Measurements from ENCODE around the gene NSRP1. TPM values are rescaled to one million over a fixed set of nuclear protein-coding genes. Genes with fewer than 3 reads are reported as not detected.

The NSRP1 gene
- total and polyA plus RNA-seq, 2 of the 13 experiments (the other 11 are each of a cell fraction or from before 2014, with no cell fraction given), result 7.0 to 14.3 TPM

GRCh38 chr17:30104575-30105339 is 11.9 kb upstream of the NSRP1 start (continued):
- TF ChIP-seq TRIM22 (IDR thresholded peaks at IDR 0.05), result no peak
- TF ChIP-seq ZNF253 (CRISPR knock-in tag; IDR thresholded peaks at IDR 0.05; ENCODE audit: borderline replicate concordance), result no peak
- TF ChIP-seq ZNF589 (CRISPR knock-in tag; conservative IDR thresholded peaks at IDR 0.05), result no peak
- TF ChIP-seq REPIN1 (CRISPR knock-in tag; IDR thresholded peaks at IDR 0.05; ENCODE audit: borderline replicate concordance, low read depth), result peak; percentile 61; the same call in 1 of the 2 replicates
- TF ChIP-seq ARID4A (CRISPR knock-in tag; IDR thresholded peaks at IDR 0.05; ENCODE audit: borderline replicate concordance), result peak; percentile 74; the same call in 1 of the 2 replicates
- TF ChIP-seq RARA (CRISPR knock-in tag; IDR thresholded peaks at IDR 0.05), result peak; percentile 55; the same call in 1 of the 2 replicates
- TF ChIP-seq SMARCE1 (IDR thresholded peaks at IDR 0.05; ENCODE audit: borderline replicate concordance), result no peak
- TF ChIP-seq ZNF547 (CRISPR knock-in tag; IDR thresholded peaks at IDR 0.05), result no peak
- TF ChIP-seq CENPBD1 (CRISPR knock-in tag; IDR thresholded peaks at IDR 0.05; ENCODE audit: borderline replicate concordance, low read depth), result no peak
- TF ChIP-seq ZNF383 (CRISPR knock-in tag; IDR thresholded peaks at IDR 0.05; ENCODE audit: borderline replicate concordance), result no peak
- no peak for TF ChIP-seq ZSCAN22 (CRISPR knock-in tag; IDR thresholded peaks at IDR 0.05)
- TF ChIP-seq ZNF296 (CRISPR knock-in tag; conservative IDR thresholded peaks at IDR 0.05), result no peak
- peak; percentile 63; the same call in 1 of the 2 replicates for TF ChIP-seq FOXK1 (CRISPR knock-in tag; IDR thresholded peaks at IDR 0.05; ENCODE audit: borderline replicate concordance, low read depth)
- TF ChIP-seq SNAPC5 (CRISPR knock-in tag; IDR thresholded peaks at IDR 0.05; ENCODE audit: borderline replicate concordance), result no peak
- no peak for TF ChIP-seq MXD1 (CRISPR knock-in tag; IDR thresholded peaks at IDR 0.05)
- TF ChIP-seq ZBTB7B (CRISPR knock-in tag; IDR thresholded peaks at IDR 0.05), result 0 out of 2 replicates have a peak, but pooled peaks have one; percentile 63
- peak; percentile 90 for TF ChIP-seq BHLHE40 (IDR thresholded peaks at IDR 0.05; ENCODE audit: low read length)
- 0 out of 2 replicates have a peak, but pooled peaks have one; percentile 14 for TF ChIP-seq TFE3 (CRISPR knock-in tag; IDR thresholded peaks at IDR 0.05)
- TF ChIP-seq STAT5B (CRISPR knock-in tag; IDR thresholded peaks at IDR 0.05), result no peak
- no peak for TF ChIP-seq ZNF549 (CRISPR knock-in tag; IDR thresholded peaks at IDR 0.05)
- no peak for TF ChIP-seq MAFG (CRISPR knock-in tag; IDR thresholded peaks at IDR 0.05)

All from HepG2 (cell line).